Glutamatergic neuron (in vitro differentiated cells): ENCODE data around the gene IRF6. TPM values are rescaled to one million over a fixed set of nuclear protein-coding genes. Genes with fewer than 3 reads are reported as not detected.

Experiments
- DNase-seq: peaks from one replicate; pipeline ENCODE4 v3.0.0; 2022
- H3K27ac Mint-ChIP-seq: one replicate; pipeline ENCODE4 v1.8.0; 2020; ENCODE audit warnings: mild to moderate bottlenecking, mixed read lengths, inconsistent platforms; ENCODE audit not compliant: unreplicated experiment
- H3K27me3 Mint-ChIP-seq: one replicate; pipeline ENCODE4 v1.8.0; 2020; ENCODE audit warnings: mild to moderate bottlenecking, moderate library complexity, mixed read lengths, inconsistent platforms; ENCODE audit not compliant: unreplicated experiment
- H3K36me3 Mint-ChIP-seq: one replicate; pipeline ENCODE4 v1.8.0; 2020; ENCODE audit warnings: mild to moderate bottlenecking, mixed read lengths, inconsistent platforms; ENCODE audit not compliant: unreplicated experiment
- H3K4me1 Mint-ChIP-seq: one replicate; pipeline ENCODE4 v1.8.0; 2020; ENCODE audit warnings: mild to moderate bottlenecking, low read depth, mixed read lengths, inconsistent platforms; ENCODE audit not compliant: unreplicated experiment
- H3K4me3 Mint-ChIP-seq: one replicate; pipeline ENCODE4 v1.8.0; 2020; ENCODE audit warnings: mild to moderate bottlenecking, mixed read lengths, inconsistent platforms; ENCODE audit not compliant: unreplicated experiment
- H3K9me3 Mint-ChIP-seq: one replicate; pipeline ENCODE4 v1.8.0; 2020; ENCODE audit warnings: mild to moderate bottlenecking, moderate library complexity, mixed read lengths, inconsistent platforms; ENCODE audit not compliant: unreplicated experiment
- total RNA-seq: library from RNA; stranded (reverse); fragmentation: NEBNext Ultra II Directional; extraction: Animal tissue kit (Norgen Biotek cat#: 25700); gene quantifications from one replicate; pipeline ENCODE4 v1.2.1, GENCODE V29; 2021; ENCODE audit not compliant: unreplicated experiment
- TF ChIP-seq, protein P1 (sequence below): fragments of 200-600 bp; sonication (generic); IDR thresholded peaks from one replicate; pipeline ENCODE4 v1.5.0; 2021; ENCODE audit not compliant: partially characterized antibody, unreplicated experiment

The IRF6 gene
- total RNA-seq, 1 donor from 2014 or later: 0.47 TPM

DNA sequence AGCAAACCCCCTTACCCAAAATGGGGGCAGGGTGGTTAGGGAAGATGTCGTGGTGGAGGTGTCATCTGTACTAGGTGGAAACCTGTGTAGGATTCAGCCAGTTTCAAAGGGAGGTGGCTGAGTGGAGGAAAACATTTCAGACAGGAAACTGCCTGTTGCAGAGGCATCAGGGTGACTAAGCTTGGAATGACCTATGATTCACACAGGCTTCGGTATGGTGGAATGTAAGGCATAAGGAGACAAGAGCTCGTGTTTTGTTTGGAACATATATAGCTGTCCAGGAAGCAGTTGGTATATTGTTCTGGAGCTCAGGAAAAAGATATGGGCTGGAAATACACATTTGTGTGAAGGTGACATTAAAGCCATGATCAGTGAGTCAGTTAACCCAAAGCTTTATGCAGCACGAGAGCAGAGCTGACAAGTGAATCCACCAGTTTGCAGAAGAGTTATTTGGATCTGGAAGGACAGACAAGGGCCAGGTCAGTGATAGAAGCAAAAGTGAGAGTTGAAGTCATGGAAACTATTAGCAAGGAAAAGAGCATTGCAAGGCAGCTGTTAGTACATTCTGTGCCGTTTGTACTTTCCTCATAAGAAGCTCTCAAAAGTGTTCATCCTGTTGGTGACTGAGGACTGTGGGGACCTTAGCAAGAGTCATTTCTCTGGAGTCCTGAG lies 34.1 kb upstream of the IRF6 start:
- H3K27me3 Mint-ChIP-seq: no peaks in the 10 kb centered on the region
- TF ChIP-seq, protein P1, sequence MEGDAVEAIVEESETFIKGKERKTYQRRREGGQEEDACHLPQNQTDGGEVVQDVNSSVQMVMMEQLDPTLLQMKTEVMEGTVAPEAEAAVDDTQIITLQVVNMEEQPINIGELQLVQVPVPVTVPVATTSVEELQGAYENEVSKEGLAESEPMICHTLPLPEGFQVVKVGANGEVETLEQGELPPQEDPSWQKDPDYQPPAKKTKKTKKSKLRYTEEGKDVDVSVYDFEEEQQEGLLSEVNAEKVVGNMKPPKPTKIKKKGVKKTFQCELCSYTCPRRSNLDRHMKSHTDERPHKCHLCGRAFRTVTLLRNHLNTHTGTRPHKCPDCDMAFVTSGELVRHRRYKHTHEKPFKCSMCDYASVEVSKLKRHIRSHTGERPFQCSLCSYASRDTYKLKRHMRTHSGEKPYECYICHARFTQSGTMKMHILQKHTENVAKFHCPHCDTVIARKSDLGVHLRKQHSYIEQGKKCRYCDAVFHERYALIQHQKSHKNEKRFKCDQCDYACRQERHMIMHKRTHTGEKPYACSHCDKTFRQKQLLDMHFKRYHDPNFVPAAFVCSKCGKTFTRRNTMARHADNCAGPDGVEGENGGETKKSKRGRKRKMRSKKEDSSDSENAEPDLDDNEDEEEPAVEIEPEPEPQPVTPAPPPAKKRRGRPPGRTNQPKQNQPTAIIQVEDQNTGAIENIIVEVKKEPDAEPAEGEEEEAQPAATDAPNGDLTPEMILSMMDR: no peak

DNA sequence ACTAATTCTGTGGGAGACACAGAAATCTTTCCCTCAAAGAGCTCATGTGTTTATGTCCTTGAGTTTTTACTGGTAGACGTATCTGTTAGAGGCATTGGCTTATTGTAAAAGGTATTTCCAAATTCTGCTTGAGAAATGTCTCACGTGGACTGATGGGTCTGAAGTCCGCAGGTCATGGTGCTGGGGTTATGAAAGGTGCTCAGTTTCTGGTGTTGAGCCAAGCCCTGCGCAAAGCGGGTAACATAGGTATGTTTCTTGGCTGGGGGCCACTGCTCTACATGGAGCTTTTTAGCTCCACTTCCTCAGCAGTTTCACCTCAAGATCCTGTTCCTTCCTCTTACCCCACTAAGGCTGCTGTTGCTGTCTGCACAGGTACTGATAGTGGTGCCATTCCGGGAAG lies 32.6 kb upstream of the IRF6 start:
- Mint-ChIP-seq H3K27ac (no peak overlapping the region), H3K4me1 (no peaks in the 10 kb centered on the region), H3K4me3 (no peak overlapping the region), H3K36me3 (no peaks in the 10 kb centered on the region), H3K9me3 (no peaks in the 10 kb centered on the region), H3K27me3 (no peaks in the 10 kb centered on the region)
- DNase-seq: no peak
- TF ChIP-seq, protein P1: no peak

More for the DNA sequence above, 34.1 kb upstream of the IRF6 start:
- Mint-ChIP-seq H3K27ac (no peak overlapping the region), H3K9me3 (no peaks in the 10 kb centered on the region), H3K36me3 (no peaks in the 10 kb centered on the region), H3K4me1 (no peaks in the 10 kb centered on the region), H3K4me3 (no peak overlapping the region)
- DNase-seq: no peak

DNA sequence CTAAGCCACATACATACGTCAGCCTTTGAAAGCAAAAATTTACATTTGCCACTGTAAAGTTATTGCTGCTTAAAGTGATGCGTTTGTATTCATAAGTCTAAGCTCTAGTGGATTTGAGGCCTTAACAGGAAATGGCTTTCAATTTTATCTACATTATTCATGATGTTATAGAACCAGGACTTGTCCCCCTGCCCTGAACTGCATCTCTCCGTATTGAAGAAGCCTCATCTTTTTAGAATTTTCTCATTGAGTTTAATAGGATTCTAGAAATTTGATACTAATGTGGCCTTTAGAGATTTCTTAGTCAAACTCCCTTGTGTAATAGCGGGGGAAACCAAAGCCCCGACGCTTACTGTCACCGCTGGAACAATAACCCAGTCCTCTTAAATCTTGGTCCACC lies 31.7 kb upstream of the IRF6 start:
- Mint-ChIP-seq H3K9me3 (no peaks in the 10 kb centered on the region), H3K4me3 (no peak overlapping the region), H3K27ac (no peak overlapping the region), H3K4me1 (no peaks in the 10 kb centered on the region), H3K27me3 (no peaks in the 10 kb centered on the region), H3K36me3 (no peaks in the 10 kb centered on the region)
- TF ChIP-seq, protein P1: no peak
- no peak for DNase-seq

DNA sequence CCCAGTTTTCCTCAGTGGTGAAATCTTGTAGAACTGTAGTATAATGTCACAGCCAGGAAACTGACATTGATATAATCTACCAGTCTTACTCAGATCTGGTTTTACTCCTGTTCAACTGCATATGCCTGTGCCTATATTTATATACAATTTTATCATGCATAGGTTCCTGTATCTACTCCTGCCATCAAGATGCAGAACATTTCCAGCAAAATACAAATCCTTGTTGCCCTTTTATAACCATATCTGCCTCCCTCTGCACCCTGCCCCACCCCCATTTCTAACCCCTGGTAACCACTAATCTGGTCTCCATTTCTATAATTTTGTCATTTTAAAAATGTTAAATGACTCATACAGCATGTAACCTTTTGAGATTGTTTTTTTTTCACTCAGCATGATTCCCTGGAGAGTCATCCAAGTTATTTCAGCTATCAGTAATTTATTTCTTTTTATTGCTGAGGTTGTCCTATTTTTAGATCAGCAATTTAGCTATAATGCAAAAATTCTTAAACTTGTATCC lies 29.9 kb upstream of the IRF6 start:
- no peak for DNase-seq
- Mint-ChIP-seq H3K27ac (no peak overlapping the region), H3K4me1 (no peaks in the 10 kb centered on the region), H3K36me3 (no peaks in the 10 kb centered on the region), H3K27me3 (no peaks in the 10 kb centered on the region), H3K4me3 (no peak overlapping the region), H3K9me3 (no peaks in the 10 kb centered on the region)
- TF ChIP-seq, protein P1: no peak

DNA sequence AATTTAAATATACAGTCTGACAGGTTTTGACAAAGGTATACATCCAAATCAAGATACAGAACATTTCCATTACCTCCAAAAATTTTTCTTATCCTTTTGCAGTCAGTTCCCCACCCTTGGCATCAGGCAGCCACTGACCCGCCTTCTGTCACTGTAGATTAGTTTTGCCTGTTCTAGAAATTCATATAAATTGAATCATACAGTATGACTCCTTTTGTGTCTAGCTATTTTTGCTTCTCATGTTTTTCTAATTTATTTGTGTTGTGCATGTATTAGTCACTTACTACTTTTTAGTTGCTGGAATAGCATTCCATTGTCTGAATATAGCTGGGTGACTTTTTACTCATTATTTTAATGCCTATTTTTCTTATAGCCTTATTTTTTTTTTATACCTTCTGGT lies 25.7 kb upstream of the IRF6 start:
- H3K4me3 Mint-ChIP-seq: no peak overlapping the region
- peaks cover 4% of the 10 kb centered on the region for H3K4me1 Mint-ChIP-seq
- no peaks in the 10 kb centered on the region for H3K9me3 Mint-ChIP-seq
- H3K27ac Mint-ChIP-seq: no peak overlapping the region
- no peak for DNase-seq
- TF ChIP-seq, protein P1: no peak
- no peaks in the 10 kb centered on the region for H3K36me3 Mint-ChIP-seq
- H3K27me3 Mint-ChIP-seq: no peaks in the 10 kb centered on the region
